GM12891 (cell line): ENCODE data around the gene CYBC1.

ENCODE experiments used
- POLR2A ChIP-seq: IDR thresholded peaks from 2 replicates; pipeline ENCODE4 v1.6.1; 2011; ENCODE audit warnings: low read depth, low read length, control low read depth
- POLR2AphosphoS5 ChIP-seq: IDR thresholded peaks from 2 replicates; pipeline ENCODE4 v1.6.1; 2011; ENCODE audit warnings: low read depth, low read length, control low read depth
- SPI1 ChIP-seq: IDR thresholded peaks from 2 replicates; pipeline ENCODE4 v1.6.1; 2011; ENCODE audit warnings: low read depth, low read length, control low read depth

DNA sequence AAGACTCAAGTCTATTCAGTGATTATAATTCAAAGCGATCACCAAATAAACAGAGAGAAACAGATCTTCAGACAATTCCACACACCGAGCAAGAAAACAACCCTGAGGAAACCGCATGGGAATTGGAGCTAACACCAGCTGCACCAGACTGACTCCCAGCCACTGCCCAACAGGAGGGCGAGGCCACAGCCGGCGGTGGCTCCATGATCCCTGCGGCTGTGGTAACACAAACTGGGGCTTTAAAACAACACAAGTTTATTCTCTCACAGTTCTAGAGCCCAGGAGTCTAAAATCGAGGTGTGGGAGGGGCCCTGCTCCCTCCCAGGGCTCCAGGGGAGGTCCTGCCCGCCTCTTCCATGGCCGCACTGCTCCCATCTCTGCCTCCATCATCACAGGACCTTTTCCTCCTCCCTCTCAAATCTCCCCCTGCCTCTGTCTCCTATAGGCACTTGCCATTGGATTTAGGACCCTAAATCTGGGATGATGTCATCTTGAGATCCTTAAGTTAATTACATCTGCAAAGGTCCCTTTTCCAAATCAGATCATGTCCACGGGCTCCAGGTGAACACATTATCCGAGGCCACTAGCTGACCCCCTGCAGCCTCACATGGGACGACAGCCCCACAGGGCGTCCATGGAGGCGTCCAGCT lies 42.1 kb downstream of the CYBC1 start:
- TF ChIP-seq POLR2A (no peak), SPI1 (no peak), POLR2AphosphoS5 (no peak)
